ENCODE measurements around the gene ANK3. TPM values are rescaled to one million over a fixed set of nuclear protein-coding genes. Genes with fewer than 3 reads are reported as not detected.

Gene ANK3
- total and polyA plus RNA-seq, 2 experiments from 2014 or later: 46.5 to 85.2 TPM

DNA sequence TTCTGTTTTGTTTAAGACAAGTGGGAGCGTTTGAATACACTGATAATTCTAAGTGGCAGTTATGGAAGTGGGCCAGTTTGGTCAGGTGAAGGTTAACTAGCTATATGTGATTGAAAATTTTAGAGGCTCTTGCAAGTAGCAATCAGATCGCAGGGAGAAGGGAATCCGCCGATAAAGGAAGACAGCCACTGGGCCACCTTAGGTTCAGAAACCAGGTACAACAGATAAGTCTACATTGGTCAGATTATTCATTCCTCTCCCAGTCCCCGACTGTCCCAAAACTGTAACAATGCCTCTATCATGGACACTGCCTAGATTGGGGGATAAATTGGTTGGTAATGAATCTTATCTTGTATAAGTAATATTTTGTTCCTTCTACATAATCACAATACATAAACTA lies 8.9 kb downstream of the ANK3 start:
- no peaks in the 10 kb centered on the region for H3K27me3 ChIP-seq (ENCODE audit: insufficient read depth)
- no peaks in the 10 kb centered on the region for H3K79me2 ChIP-seq (replicated peaks; ENCODE audit: insufficient read depth)
- H3K36me3 ChIP-seq (ENCODE audit: insufficient read depth): no peaks in the 10 kb centered on the region
- peaks cover 10% of the 10 kb centered on the region for H3K4me1 ChIP-seq (ENCODE audit: insufficient read depth)
- H2AFZ ChIP-seq: no peak overlapping the region
- H4K20me1 ChIP-seq (replicated peaks; ENCODE audit: insufficient read depth): no peaks in the 10 kb centered on the region
- H3K27ac Mint-ChIP-seq: no peak overlapping the region
- no peaks in the 10 kb centered on the region for H3F3A ChIP-seq (replicated peaks; ENCODE audit: low read depth)
- no peak overlapping the region for H3K4me3 ChIP-seq
- no peak overlapping the region for H3K4me2 ChIP-seq
- H3K9me3 Mint-ChIP-seq: no peaks in the 10 kb centered on the region
- H3K9me2 ChIP-seq (ENCODE audit: insufficient read depth): no peaks in the 10 kb centered on the region
- TF ChIP-seq CREB1 (CRISPR knock-in tag; IDR thresholded peaks at IDR 0.05; ENCODE audit: low read depth): no peak
- TF ChIP-seq, protein P1, sequence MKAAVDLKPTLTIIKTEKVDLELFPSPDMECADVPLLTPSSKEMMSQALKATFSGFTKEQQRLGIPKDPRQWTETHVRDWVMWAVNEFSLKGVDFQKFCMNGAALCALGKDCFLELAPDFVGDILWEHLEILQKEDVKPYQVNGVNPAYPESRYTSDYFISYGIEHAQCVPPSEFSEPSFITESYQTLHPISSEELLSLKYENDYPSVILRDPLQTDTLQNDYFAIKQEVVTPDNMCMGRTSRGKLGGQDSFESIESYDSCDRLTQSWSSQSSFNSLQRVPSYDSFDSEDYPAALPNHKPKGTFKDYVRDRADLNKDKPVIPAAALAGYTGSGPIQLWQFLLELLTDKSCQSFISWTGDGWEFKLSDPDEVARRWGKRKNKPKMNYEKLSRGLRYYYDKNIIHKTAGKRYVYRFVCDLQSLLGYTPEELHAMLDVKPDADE (IDR thresholded peaks at IDR 0.05): no peak
- TF ChIP-seq EZH2phosphoT487 (IDR thresholded peaks at IDR 0.05; ENCODE audit: unreplicated experiment): no peak
- TF ChIP-seq, protein P2, sequence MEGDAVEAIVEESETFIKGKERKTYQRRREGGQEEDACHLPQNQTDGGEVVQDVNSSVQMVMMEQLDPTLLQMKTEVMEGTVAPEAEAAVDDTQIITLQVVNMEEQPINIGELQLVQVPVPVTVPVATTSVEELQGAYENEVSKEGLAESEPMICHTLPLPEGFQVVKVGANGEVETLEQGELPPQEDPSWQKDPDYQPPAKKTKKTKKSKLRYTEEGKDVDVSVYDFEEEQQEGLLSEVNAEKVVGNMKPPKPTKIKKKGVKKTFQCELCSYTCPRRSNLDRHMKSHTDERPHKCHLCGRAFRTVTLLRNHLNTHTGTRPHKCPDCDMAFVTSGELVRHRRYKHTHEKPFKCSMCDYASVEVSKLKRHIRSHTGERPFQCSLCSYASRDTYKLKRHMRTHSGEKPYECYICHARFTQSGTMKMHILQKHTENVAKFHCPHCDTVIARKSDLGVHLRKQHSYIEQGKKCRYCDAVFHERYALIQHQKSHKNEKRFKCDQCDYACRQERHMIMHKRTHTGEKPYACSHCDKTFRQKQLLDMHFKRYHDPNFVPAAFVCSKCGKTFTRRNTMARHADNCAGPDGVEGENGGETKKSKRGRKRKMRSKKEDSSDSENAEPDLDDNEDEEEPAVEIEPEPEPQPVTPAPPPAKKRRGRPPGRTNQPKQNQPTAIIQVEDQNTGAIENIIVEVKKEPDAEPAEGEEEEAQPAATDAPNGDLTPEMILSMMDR (conservative IDR thresholded peaks at IDR 0.05; ENCODE audit: low read depth in 2 of 2): no peak
- TF ChIP-seq, protein P3, sequence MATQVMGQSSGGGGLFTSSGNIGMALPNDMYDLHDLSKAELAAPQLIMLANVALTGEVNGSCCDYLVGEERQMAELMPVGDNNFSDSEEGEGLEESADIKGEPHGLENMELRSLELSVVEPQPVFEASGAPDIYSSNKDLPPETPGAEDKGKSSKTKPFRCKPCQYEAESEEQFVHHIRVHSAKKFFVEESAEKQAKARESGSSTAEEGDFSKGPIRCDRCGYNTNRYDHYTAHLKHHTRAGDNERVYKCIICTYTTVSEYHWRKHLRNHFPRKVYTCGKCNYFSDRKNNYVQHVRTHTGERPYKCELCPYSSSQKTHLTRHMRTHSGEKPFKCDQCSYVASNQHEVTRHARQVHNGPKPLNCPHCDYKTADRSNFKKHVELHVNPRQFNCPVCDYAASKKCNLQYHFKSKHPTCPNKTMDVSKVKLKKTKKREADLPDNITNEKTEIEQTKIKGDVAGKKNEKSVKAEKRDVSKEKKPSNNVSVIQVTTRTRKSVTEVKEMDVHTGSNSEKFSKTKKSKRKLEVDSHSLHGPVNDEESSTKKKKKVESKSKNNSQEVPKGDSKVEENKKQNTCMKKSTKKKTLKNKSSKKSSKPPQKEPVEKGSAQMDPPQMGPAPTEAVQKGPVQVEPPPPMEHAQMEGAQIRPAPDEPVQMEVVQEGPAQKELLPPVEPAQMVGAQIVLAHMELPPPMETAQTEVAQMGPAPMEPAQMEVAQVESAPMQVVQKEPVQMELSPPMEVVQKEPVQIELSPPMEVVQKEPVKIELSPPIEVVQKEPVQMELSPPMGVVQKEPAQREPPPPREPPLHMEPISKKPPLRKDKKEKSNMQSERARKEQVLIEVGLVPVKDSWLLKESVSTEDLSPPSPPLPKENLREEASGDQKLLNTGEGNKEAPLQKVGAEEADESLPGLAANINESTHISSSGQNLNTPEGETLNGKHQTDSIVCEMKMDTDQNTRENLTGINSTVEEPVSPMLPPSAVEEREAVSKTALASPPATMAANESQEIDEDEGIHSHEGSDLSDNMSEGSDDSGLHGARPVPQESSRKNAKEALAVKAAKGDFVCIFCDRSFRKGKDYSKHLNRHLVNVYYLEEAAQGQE (IDR thresholded peaks at IDR 0.05; ENCODE audit: unreplicated experiment): no peak
- no peak for TF ChIP-seq NANOG (IDR thresholded peaks at IDR 0.05; ENCODE audit: borderline replicate concordance)
- TF ChIP-seq ZNF331 (CRISPR knock-in tag; IDR thresholded peaks at IDR 0.05; ENCODE audit: low read depth): no peak
- no peaks in the 10 kb centered on the region for H3K27me3 Mint-ChIP-seq (ENCODE audit: insufficient read depth, low read depth, poor library complexity)
- no peak overlapping the region for H3K27ac ChIP-seq (ENCODE audit: low read depth)
- peaks cover 14% of the 10 kb centered on the region for H3K4me1 Mint-ChIP-seq
- no peak for ATAC-seq
- H3K4me3 Mint-ChIP-seq: no peak overlapping the region
- no peak for DNase-seq (ENCODE audit: low spot score)
- H3K36me3 Mint-ChIP-seq (ENCODE audit: low read depth): no peaks in the 10 kb centered on the region

DNA sequence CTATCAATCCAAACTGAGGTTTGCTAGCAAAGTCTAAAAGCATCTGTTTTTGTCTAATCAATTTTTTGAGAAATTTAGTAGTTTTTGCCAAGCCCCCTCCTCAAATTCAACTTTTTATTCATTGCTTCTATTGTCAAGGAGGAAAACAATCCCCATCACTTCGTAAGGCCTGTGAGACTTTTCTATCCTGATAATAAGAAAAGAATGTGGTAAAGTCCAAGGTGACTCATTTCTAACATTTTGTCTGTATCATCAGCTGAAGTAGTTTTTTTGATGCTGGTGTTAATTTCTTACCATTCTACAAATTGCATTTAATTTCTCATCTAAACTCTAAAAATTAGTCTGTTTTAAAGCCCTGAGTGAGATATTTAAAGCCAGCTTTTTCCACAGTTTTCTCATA lies 11.7 kb downstream of the ANK3 start:
- Histone ChIP-seq H4K20me1 (replicated peaks; ENCODE audit: insufficient read depth) (no peaks in the 10 kb centered on the region), H3K27me3 (ENCODE audit: insufficient read depth) (no peaks in the 10 kb centered on the region), H3K79me2 (replicated peaks; ENCODE audit: insufficient read depth) (no peaks in the 10 kb centered on the region), H3K4me1 (ENCODE audit: insufficient read depth) (peaks cover 17% of the 10 kb centered on the region), H3K27ac (ENCODE audit: low read depth) (no peak overlapping the region), H3K9me2 (ENCODE audit: insufficient read depth) (no peaks in the 10 kb centered on the region), H3K36me3 (ENCODE audit: insufficient read depth) (no peaks in the 10 kb centered on the region), H3K4me2 (no peak overlapping the region), H2AFZ (no peak overlapping the region), H3K4me3 (no peak overlapping the region), H3F3A (replicated peaks; ENCODE audit: low read depth) (no peaks in the 10 kb centered on the region)
- ATAC-seq: no peak
- DNase-seq (ENCODE audit: low spot score): no peak
- Mint-ChIP-seq H3K36me3 (ENCODE audit: low read depth) (no peaks in the 10 kb centered on the region), H3K27me3 (ENCODE audit: insufficient read depth, low read depth, poor library complexity) (no peaks in the 10 kb centered on the region), H3K27ac (no peak overlapping the region), H3K9me3 (no peaks in the 10 kb centered on the region), H3K4me1 (peaks cover 25% of the 10 kb centered on the region), H3K4me3 (no peak overlapping the region)
- no peak for TF ChIP-seq POLR2AphosphoS5 (IDR thresholded peaks at IDR 0.05; ENCODE audit: low read depth)
- TF ChIP-seq ZNF331 (CRISPR knock-in tag; IDR thresholded peaks at IDR 0.05; ENCODE audit: low read depth): no peak
- TF ChIP-seq, protein P4, sequence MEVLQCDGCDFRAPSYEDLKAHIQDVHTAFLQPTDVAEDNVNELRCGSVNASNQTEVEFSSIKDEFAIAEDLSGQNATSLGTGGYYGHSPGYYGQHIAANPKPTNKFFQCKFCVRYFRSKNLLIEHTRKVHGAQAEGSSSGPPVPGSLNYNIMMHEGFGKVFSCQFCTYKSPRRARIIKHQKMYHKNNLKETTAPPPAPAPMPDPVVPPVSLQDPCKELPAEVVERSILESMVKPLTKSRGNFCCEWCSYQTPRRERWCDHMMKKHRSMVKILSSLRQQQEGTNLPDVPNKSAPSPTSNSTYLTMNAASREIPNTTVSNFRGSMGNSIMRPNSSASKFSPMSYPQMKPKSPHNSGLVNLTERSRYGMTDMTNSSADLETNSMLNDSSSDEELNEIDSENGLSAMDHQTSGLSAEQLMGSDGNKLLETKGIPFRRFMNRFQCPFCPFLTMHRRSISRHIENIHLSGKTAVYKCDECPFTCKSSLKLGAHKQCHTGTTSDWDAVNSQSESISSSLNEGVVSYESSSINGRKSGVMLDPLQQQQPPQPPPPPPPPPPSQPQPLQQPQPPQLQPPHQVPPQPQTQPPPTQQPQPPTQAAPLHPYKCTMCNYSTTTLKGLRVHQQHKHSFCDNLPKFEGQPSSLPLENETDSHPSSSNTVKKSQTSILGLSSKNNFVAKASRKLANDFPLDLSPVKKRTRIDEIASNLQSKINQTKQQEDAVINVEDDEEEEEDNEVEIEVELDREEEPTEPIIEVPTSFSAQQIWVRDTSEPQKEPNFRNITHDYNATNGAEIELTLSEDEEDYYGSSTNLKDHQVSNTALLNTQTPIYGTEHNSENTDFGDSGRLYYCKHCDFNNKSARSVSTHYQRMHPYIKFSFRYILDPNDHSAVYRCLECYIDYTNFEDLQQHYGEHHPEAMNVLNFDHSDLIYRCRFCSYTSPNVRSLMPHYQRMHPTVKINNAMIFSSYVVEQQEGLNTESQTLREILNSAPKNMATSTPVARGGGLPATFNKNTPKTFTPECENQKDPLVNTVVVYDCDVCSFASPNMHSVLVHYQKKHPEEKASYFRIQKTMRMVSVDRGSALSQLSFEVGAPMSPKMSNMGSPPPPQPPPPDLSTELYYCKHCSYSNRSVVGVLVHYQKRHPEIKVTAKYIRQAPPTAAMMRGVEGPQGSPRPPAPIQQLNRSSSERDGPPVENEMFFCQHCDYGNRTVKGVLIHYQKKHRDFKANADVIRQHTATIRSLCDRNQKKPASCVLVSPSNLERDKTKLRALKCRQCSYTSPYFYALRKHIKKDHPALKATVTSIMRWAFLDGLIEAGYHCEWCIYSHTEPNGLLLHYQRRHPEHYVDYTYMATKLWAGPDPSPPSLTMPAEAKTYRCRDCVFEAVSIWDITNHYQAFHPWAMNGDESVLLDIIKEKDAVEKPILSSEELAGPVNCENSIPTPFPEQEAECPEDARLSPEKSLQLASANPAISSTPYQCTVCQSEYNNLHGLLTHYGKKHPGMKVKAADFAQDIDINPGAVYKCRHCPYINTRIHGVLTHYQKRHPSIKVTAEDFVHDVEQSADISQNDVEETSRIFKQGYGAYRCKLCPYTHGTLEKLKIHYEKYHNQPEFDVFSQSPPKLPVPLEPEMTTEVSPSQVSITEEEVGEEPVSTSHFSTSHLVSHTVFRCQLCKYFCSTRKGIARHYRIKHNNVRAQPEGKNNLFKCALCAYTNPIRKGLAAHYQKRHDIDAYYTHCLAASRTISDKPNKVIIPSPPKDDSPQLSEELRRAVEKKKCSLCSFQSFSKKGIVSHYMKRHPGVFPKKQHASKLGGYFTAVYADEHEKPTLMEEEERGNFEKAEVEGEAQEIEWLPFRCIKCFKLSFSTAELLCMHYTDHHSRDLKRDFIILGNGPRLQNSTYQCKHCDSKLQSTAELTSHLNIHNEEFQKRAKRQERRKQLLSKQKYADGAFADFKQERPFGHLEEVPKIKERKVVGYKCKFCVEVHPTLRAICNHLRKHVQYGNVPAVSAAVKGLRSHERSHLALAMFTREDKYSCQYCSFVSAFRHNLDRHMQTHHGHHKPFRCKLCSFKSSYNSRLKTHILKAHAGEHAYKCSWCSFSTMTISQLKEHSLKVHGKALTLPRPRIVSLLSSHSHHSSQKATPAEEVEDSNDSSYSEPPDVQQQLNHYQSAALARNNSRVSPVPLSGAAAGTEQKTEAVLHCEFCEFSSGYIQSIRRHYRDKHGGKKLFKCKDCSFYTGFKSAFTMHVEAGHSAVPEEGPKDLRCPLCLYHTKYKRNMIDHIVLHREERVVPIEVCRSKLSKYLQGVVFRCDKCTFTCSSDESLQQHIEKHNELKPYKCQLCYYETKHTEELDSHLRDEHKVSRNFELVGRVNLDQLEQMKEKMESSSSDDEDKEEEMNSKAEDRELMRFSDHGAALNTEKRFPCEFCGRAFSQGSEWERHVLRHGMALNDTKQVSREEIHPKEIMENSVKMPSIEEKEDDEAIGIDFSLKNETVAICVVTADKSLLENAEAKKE (CRISPR knock-in tag; IDR thresholded peaks at IDR 0.05): no peak

Data from GM23338 (cell line).